ENCODE measurements around the gene F12.
A peak's percentile ranks its signal among the peaks of the same experiment; 100 is the strongest.

The F12 gene

GRCh38 chr5:177402271-177403043 is 6.9 kb downstream of the F12 start (continued):
- TF ChIP-seq ZNF76 (tag by site-specific recombination; IDR thresholded peaks at IDR 0.05; ENCODE audit: borderline replicate concordance, low read depth) (peak; percentile 83; the same call in 1 of the 2 replicates), ZNF133 (tag by site-specific recombination; IDR thresholded peaks at IDR 0.05) (no peak), ZNF239 (tag by site-specific recombination; IDR thresholded peaks at IDR 0.05) (no peak), ZBTB49 (tag by site-specific recombination; IDR thresholded peaks at IDR 0.05; ENCODE audit: low read depth) (no peak), ZNF202 (tag by site-specific recombination; IDR thresholded peaks at IDR 0.05; ENCODE audit: borderline replicate concordance) (no peak), ZNF184 (tag by site-specific recombination; IDR thresholded peaks at IDR 0.05) (0 out of 2 replicates have a peak, but pooled peaks have one; percentile 23), ZNF654 (tag by site-specific recombination; IDR thresholded peaks at IDR 0.05; ENCODE audit: low read depth) (no peak; the same call in 1 of the 2 replicates), ZNF585B (tag by site-specific recombination; IDR thresholded peaks at IDR 0.05) (no peak), ZNF292 (tag by site-specific recombination; IDR thresholded peaks at IDR 0.05; ENCODE audit: borderline replicate concordance, low read depth) (no peak), PRDM10 (tag by site-specific recombination; IDR thresholded peaks at IDR 0.05) (peak; percentile 70), ZNF354C (tag by site-specific recombination; IDR thresholded peaks at IDR 0.05; ENCODE audit: borderline replicate concordance, low read depth) (no peak), ZNF529 (tag by site-specific recombination; IDR thresholded peaks at IDR 0.05; ENCODE audit: insufficient replicate concordance) (no peak), SETDB1 (IDR thresholded peaks at IDR 0.05; ENCODE audit: insufficient read length, low read length) (no peak), HOXD13 (CRISPR knock-in tag; IDR thresholded peaks at IDR 0.05; ENCODE audit: borderline replicate concordance) (no peak), ZNF18 (tag by site-specific recombination; IDR thresholded peaks at IDR 0.05) (peak; percentile 89), ZNF660 (tag by site-specific recombination; IDR thresholded peaks at IDR 0.05) (0 out of 2 replicates have a peak, but pooled peaks have one; percentile 38), GLI2 (tag by site-specific recombination; IDR thresholded peaks at IDR 0.05; ENCODE audit: borderline replicate concordance, low read depth) (no peak), ZEB2 (tag by site-specific recombination; IDR thresholded peaks at IDR 0.05) (peak; percentile 89), ZNF560 (tag by site-specific recombination; IDR thresholded peaks at IDR 0.05; ENCODE audit: borderline replicate concordance) (no peak), ZBTB6 (tag by site-specific recombination; IDR thresholded peaks at IDR 0.05) (peak; percentile 57)
- TF ChIP-seq, protein P1, sequence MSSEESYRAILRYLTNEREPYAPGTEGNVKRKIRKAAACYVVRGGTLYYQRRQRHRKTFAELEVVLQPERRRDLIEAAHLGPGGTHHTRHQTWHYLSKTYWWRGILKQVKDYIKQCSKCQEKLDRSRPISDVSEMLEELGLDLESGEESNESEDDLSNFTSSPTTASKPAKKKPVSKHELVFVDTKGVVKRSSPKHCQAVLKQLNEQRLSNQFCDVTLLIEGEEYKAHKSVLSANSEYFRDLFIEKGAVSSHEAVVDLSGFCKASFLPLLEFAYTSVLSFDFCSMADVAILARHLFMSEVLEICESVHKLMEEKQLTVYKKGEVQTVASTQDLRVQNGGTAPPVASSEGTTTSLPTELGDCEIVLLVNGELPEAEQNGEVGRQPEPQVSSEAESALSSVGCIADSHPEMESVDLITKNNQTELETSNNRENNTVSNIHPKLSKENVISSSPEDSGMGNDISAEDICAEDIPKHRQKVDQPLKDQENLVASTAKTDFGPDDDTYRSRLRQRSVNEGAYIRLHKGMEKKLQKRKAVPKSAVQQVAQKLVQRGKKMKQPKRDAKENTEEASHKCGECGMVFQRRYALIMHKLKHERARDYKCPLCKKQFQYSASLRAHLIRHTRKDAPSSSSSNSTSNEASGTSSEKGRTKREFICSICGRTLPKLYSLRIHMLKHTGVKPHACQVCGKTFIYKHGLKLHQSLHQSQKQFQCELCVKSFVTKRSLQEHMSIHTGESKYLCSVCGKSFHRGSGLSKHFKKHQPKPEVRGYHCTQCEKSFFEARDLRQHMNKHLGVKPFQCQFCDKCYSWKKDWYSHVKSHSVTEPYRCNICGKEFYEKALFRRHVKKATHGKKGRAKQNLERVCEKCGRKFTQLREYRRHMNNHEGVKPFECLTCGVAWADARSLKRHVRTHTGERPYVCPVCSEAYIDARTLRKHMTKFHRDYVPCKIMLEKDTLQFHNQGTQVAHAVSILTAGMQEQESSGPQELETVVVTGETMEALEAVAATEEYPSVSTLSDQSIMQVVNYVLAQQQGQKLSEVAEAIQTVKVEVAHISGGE (tag by site-specific recombination; conservative IDR thresholded peaks at IDR 0.05; ENCODE audit: low read depth), result peak; percentile 95
- TF ChIP-seq, protein P2, sequence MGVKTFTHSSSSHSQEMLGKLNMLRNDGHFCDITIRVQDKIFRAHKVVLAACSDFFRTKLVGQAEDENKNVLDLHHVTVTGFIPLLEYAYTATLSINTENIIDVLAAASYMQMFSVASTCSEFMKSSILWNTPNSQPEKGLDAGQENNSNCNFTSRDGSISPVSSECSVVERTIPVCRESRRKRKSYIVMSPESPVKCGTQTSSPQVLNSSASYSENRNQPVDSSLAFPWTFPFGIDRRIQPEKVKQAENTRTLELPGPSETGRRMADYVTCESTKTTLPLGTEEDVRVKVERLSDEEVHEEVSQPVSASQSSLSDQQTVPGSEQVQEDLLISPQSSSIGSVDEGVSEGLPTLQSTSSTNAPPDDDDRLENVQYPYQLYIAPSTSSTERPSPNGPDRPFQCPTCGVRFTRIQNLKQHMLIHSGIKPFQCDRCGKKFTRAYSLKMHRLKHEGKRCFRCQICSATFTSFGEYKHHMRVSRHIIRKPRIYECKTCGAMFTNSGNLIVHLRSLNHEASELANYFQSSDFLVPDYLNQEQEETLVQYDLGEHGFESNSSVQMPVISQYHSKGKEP (tag by site-specific recombination; IDR thresholded peaks at IDR 0.05), result 0 out of 2 replicates have a peak, but pooled peaks have one; percentile 18

Data from HEK293 (cell line).